Stimulated activated CD8-positive, alpha-beta memory T cell treated with anti-CD3 and anti-CD28 coated beads, Interleukin-15, amount 100 ng/mL, for 24 hours (primary cell): ENCODE measurements around the gene TMEM184A.

ENCODE experiments used
- DNase-seq: peaks from one replicate; pipeline ENCODE4 v3.0.0-alpha.2; 2020; ENCODE audit warnings: low read depth

The TMEM184A gene

DNA sequence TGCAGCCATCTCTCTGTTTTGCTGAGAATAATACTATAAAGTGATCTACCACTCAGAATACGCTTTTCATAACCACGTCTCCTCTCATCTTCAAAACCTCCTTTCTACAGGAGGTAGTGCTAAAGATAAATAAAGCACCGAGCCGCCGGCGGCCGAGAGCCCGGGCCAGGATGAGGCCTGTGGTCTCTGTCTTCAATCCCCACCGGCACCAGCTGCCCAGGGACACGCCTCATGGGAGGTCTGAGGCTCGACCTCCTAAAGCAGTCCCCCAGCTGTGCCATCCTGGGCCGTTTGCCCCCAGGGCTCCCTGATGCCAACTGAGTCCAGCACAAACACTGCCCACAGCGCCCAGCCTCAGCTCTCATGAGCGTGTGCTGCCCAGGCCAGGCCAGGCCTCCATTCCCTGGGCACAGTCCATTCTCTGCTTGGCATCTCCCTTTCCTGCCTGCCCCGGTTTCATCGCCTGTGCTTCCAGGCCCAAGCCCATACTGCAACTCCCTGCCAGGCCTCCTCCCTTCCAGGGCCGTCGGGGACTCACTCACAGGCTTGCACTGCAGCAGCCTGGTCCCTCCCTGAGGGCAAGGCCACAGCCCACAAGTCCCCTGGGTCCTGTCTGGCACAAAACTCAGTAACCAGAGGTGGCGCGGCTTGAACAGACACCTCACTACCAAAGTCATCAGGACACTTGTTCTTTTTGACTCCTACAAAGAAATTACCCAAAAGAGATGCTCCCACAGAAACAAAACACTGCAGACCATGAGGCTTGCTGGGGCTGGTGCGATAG, 54.3 kb downstream of the TMEM184A start:
- no peak for DNase-seq

DNA sequence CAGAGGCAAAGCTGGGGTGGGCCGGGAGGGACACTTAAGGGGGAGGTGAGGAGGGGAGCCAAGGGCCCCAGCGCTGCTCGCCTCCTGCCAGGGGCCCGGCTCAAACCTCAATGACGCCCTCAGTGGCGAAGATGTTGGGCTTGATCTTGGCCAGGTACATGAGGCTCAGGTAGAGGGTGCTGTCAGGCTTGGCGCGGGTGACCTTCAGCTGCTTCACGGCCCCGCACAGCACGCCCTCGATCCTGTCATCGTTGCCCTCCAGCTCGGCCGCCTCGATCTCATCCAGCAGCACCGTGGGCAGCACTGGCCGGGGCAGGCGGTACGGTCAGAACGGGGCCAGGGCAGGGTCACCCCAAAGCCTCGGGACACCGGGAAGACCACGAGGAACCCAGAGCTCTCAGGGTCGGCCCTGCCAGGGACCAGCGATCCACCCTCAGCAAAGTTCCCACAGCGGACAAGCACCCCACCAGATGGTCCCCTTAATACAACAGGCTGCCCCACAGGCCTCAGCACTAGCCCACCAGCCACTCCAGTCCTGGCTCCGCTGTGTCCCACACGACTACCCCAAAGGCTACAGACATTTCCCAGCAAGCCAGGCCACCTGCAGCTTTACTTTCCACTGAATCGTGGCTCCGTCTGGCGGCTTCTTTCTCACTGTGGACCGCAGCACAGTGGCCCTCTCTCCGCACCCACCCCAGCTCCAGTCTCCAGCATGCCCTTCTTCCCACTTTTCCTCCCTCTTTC, 55.8 kb downstream of the TMEM184A start:
- DNase-seq: no peak

DNA sequence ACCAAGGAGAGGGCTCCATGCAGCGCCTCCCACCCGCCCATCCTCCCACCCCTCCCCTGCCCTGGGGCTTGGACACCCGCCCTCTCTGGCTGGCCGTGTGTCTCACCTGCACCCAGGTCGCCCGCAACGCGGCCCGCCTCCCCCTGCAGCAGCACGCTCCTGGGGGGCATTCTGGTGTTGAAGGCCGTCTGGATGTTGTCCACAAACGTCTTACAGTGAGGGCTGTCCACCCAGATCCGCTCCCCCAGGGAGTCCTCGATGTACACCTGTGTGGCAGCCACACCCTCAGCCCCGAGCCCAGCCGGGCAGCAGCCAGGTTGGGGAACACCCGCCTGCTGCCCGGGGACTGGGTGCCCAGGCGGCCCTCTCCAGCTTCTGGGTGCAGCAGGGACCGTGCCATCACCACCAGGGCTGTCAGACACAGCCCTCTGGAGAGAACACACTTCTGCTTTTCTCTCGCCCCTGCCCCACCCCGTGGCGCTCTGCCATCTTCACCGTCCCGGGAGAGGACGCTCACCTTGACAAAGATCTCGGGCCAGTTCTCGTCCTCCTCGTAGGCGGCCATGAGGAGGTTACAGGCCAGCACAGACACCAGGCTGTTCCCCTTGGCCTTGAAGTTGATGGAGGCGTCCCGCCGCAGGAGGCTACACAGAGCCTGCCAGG, 56.5 kb downstream of the TMEM184A start:
- no peak for DNase-seq

DNA sequence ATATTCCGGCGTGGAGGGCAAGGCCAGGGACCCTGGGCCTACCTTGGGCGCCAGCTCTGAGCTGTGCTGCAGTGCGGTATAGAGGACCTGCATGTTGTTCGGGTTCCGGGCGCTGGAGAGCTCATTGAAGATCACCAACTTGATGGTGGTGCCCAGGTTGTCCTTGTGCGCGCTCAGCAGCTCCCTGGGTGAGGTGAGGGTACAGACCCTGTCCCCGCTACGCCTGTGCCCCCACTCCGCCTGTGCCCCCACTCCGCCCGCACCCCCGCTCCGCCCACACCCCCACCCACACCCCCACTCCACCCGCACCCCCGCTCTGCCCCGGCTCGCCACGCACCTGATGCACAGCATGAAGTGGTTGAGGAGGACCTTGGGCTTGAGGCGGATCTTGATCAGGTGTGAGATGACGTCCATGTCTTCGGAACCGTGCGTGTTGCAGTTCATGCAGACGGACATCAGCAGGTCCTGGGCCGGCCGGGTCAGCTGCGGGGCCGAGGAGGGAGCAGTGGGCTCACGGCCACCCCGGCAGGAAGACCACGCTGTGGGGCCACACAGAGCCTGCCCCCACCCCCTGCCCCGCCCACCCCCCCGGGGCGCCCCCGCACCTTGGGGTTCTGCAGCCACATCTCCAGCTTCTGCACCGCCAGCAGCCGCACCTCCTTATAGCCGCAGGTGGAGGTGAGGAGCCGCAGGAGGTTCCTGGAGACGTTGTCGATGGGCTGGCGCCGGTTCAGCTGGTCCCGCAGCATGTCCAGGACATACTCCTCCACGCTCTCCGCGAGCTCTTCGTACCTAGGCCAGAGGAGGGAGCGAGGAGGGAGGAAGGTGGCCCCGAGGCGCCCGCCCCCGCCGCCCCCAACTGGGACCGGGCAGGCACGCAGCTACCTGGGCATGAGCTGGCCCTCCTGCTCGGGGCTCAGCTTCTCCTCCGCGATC, 57.4 kb downstream of the TMEM184A start:
- no peak for DNase-seq

DNA sequence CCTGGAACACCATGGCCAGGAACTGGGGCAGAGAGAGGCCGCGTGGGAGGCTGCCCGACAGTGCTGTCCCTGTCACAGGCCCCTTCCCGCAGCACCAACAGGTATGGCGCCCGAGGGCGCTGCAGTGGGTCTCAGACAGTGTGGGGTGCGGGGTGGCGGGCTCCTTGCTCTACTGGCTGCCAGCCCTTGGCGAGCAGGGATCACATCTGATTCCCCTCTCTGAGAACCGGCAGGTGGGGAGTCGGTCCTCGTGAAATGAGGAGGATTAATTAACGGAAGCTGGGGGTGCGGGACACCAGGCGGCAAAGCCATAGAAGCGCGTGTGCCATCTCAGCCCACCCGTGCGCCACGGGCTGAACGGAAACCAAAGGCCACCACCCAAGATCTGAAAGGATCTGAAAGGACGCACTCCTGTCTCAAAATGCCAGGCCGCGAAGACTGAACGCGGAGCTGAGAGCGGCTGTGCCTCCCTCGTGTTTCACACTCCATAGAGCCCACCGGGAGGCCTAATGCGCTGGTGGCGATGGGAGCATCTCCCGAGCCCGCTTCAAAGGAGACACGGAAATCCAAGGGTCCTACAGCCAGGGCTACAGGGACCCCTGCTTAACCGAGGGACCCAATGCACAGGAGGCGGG, 58.6 kb downstream of the TMEM184A start:
- DNase-seq: no peak

DNA sequence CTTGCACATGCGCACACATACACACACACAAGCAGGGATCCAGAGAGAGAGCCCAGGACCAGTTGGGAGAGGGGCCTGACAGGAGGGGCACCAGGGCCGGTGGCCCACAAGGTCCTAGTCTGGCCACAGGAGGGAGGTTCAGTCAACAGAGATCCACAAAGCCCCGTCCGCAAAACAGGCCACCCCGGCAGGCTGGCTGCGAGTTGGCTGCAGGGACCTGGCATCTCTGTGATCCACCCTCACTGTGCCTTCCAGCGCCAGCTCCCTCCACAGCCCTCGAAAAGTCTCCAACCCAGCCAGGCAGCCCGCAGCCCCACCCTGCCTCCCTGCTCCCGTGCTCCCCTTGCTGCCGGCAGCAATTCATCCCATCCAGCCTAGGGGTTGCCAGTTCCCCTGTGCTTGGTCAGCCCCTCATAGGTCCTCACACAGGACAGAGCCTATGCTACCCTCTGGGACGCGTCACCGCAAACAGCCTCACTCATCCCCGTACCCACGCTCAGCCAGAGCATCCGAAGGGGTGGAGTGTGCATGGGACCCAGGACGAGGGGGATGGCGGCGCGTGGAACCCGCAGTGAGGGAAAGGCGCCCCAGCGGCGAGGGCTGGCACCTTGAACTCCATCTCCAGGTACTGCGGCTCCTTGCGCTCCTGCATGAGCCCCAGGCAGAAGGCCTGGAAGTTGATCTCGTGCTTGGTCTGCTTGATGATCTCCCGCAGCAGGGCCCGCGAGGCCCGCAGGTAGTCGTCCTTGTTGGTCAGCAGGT, 59.3 kb downstream of the TMEM184A start:
- DNase-seq: no peak

DNA sequence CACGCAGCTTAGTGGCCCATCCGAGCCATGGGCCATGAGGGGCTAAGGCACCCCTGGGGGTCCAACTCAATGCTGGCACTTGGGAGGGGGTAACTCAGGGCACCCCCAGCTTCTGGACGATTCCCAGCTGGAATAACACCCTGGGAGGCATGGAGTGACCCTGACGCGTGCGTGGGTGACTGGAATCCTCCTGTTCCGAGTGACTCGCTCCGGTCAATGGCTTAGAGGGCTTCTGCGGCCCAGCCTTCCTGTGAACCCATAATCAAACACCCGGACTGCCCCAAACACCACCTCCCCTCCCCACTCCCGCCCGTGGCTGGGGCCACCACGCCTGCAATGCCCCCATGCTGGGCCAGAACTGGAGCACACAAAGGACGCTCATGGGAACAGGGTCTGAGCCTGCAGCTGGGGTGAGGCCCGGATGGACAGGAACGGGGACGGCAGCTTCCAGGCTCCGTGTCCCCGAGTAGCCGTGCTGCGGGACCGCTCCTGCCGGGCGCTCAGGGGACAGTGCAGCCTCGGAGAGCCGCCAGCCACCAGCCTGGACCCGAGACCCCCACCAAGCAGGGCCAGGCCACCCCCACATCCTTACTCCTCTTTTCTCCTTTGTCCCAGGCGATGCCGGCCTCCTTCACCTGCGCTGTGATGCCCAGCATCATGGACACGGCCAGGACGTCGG, 60.3 kb downstream of the TMEM184A start:
- DNase-seq: no peak

DNA sequence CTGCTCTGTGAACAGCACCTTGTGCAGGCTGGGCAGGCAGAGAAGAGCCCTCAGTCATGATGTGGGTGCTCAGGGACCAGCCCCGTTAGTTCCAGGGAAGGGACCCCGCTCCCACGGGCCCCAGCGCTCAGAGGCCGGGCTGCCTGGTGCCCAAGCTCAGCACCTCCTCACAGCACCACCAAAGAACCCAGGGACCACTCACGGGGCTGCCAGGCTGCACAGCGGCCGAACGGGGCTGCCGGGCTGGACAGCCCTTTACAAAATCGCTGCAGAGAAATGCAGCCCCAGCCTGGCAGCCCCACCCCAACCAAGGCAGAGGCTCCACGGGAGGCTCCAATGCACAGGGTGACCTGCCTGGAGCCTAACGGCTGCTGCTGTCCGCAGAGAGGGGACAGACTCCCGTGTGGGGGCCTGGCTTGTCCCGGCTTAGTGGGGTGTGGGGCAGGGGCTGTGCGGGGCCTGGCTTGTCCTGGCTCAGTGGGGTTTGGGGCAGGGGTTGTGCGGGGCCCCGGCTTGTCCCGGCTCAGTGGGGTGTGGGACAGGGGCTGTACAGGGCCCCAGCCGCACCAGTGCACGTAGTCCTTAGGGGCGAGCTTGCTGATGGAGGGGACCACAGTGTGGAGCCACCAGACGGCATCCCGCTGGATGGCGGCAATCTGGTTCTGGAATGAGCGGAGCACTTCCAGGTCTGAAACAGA, 61.0 kb downstream of the TMEM184A start:
- DNase-seq: no peak

DNA sequence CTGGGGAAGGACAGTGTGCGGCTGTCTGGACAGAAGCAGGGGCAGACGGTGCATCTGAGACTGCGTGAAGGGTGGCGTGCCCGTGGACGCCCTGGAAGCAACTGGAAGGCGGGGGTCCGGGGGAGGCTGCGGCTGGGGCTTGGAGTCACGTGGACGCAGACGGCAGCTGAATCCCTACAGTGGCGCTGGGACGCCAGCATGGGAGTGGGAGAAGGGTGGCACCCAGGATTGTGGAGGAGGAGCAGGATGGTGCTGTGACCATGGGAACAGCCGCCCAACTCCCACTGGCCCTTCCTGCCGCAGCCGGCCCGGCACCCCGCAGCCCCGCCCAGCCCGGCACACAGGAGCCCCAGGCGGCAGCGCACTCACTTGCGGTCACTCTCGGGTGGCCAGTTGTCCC, 61.6 kb downstream of the TMEM184A start:
- no peak for DNase-seq

DNA sequence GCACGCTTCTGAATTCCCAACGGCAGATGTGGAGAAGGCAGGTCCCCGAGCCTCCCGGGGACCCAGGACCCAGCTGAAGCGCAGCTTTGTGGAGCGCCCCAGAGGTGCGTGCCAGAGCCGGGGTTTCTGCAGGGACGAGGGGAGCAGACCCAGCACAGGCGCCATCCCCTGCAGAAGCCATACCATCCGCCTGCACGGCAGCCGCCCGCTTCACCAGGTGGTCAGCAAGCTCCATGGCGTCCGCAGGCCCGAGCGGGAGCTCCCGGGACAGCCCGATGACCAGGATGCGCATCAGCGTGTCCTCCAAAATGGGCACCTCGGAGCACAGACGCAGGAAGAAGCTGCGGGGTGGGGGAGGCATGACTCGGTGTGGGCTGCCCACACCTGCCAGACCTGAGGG, 62.4 kb downstream of the TMEM184A start:
- DNase-seq: no peak

DNA sequence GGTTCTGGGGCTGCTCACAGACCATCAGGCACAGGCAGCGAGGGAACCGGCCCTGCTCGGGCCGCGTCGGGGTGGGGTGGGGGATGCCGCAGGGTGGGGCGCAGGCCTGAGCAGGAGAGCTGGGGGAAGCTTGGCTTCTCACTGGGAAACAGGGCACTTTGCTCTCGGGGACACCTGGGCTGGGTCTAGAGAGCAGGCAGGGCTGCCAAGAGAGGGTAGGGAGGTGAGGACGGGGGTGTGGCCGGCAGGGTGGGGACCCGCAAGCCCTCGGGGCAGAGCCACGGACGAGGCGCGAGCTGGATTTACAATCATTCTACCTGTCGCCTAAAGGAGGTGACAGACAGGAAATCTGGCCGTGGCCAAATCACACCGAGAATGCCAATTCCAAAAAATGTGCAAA, 62.9 kb downstream of the TMEM184A start:
- DNase-seq: no peak

DNA sequence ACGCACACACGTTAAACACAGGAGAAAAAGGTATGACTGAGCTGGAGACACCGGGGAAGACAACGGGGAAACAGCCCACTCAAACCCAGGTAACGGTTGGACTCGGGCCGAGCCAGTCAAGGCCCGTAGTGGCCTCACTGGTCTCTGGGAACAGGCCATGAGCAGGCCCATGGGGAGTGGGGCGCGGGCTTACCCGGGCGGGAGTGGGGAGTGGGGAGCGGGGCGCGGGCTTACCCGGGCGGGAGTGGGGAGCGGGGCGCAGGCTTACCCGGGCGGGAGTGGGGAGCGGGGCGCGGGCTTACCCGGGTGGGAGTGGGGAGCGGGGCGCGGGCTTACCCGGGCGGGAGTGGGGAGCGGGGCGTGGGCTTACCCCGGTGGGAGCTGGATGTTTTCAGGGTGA, 63.4 kb downstream of the TMEM184A start:
- no peak for DNase-seq
